Liver (tissue), 9 donors: Measurements from ENCODE around the gene TMEM269. TPM values are rescaled to one million over a fixed set of nuclear protein-coding genes. Genes with fewer than 3 reads are reported as not detected.

ENCODE experiments used
- DNase-seq: peaks from one replicate; pipeline ENCODE4 v3.0.0-alpha.2; 2017; ENCODE audit warnings: low spot score
- H3K27ac ChIP-seq, 2 donors: one replicate each; pipeline ENCODE4 v1.7.0; 2013; ENCODE audit warnings: inconsistent platforms in 2 of 2, low read length in 2 of 2, control low read depth in 1 of 2, low read depth in 1 of 2, mild to moderate bottlenecking in 1 of 2
- H3K27me3 ChIP-seq, 4 donors: one replicate each; pipeline versions ENCODE4 v1.6.1 to v1.7.0; 2013; ENCODE audit warnings: low read length in 3 of 4, inconsistent platforms in 1 of 4, mild to moderate bottlenecking in 1 of 4, moderate library complexity in 1 of 4; ENCODE audit not compliant: control insufficient read depth in 4 of 4, insufficient read depth in 4 of 4
- H3K36me3 ChIP-seq, 4 donors: one replicate each; pipeline versions ENCODE4 v1.6.1 to v1.7.0; 2013; ENCODE audit warnings: low read length in 3 of 4, mild to moderate bottlenecking in 3 of 4, low read depth in 1 of 4, moderate library complexity in 1 of 4; ENCODE audit not compliant: control insufficient read depth in 4 of 4, insufficient read depth in 3 of 4
- H3K4me1 ChIP-seq, 4 donors: one replicate each; pipeline versions ENCODE4 v1.6.1 to v1.7.0; 2013; ENCODE audit warnings: low read length in 3 of 4, mild to moderate bottlenecking in 3 of 4, moderate library complexity in 1 of 4; ENCODE audit not compliant: control insufficient read depth in 4 of 4, insufficient read depth in 4 of 4
- H3K4me3 ChIP-seq, 3 donors: one replicate each; pipeline versions ENCODE4 v1.6.1 to v1.7.0; 2013; ENCODE audit warnings: low read length in 3 of 3, control low read depth in 1 of 3, low read depth in 1 of 3, mild to moderate bottlenecking in 1 of 3
- H3K9ac ChIP-seq, 2 donors: one replicate each; pipeline ENCODE4 v1.7.0; 2013; ENCODE audit warnings: low read length in 2 of 2, mild to moderate bottlenecking in 2 of 2, moderate library complexity in 2 of 2, control low read depth in 1 of 2, low read depth in 1 of 2
- H3K9me3 ChIP-seq, 4 donors: one replicate each; pipeline versions ENCODE4 v1.6.1 to v1.7.0; 2013; ENCODE audit warnings: low read length in 3 of 4; ENCODE audit not compliant: control insufficient read depth in 4 of 4
- EGR1 ChIP-seq, 2 donors: IDR thresholded peaks; 2 replicates each; pipeline ENCODE4 v1.6.1; 2016 to 2018; ENCODE audit warnings: antibody characterized with exemption in 2 of 2, low read depth in 2 of 2
- FOXA1 ChIP-seq: IDR thresholded peaks from 2 replicates; pipeline ENCODE4 v1.6.1; 2016; ENCODE audit warnings: antibody characterized with exemption
- FOXA2 ChIP-seq: IDR thresholded peaks from 2 replicates; pipeline ENCODE4 v1.6.1; 2016; ENCODE audit warnings: antibody characterized with exemption
- GABPA ChIP-seq, 2 donors: IDR thresholded peaks in 1 of 2; conservative IDR thresholded peaks in 1 of 2; 2 replicates each; pipeline ENCODE4 v1.6.1; 2016; ENCODE audit warnings: antibody characterized with exemption in 2 of 2, mild to moderate bottlenecking in 1 of 2, moderate library complexity in 1 of 2
- HNF4A ChIP-seq, 2 donors: conservative IDR thresholded peaks; 2 replicates each; pipeline ENCODE4 v1.6.1; 2016; ENCODE audit warnings: antibody characterized with exemption in 2 of 2, mild to moderate bottlenecking in 2 of 2
- HNF4G ChIP-seq: IDR thresholded peaks from 2 replicates; pipeline ENCODE4 v1.6.1; 2016; ENCODE audit warnings: antibody characterized with exemption
- JUND ChIP-seq, 2 donors: IDR thresholded peaks; 2 replicates each; pipeline ENCODE4 v1.6.1; 2016; ENCODE audit warnings: antibody characterized with exemption in 2 of 2
- NR2F2 ChIP-seq: IDR thresholded peaks from 2 replicates; pipeline ENCODE4 v1.6.1; 2016; ENCODE audit warnings: antibody characterized with exemption
- RAD21 ChIP-seq, 2 donors: IDR thresholded peaks; 2 replicates each; pipeline ENCODE4 v1.6.1; 2016; ENCODE audit warnings: antibody characterized with exemption in 2 of 2, mild to moderate bottlenecking in 2 of 2
- RXRA ChIP-seq, 2 donors: IDR thresholded peaks; 2 replicates each; pipeline ENCODE4 v1.6.1; 2017 to 2018; ENCODE audit warnings: antibody characterized with exemption in 2 of 2, mild to moderate bottlenecking in 1 of 2
- SP1 ChIP-seq: IDR thresholded peaks from 2 replicates; pipeline ENCODE4 v1.6.1; 2018; ENCODE audit warnings: antibody characterized with exemption, mild to moderate bottlenecking
- TAF1 ChIP-seq: conservative IDR thresholded peaks from 2 replicates; pipeline ENCODE4 v1.6.1; 2016; ENCODE audit warnings: antibody characterized with exemption, mild to moderate bottlenecking
- YY1 ChIP-seq: IDR thresholded peaks from 2 replicates; pipeline ENCODE4 v1.6.1; 2016; ENCODE audit warnings: antibody characterized with exemption, mild to moderate bottlenecking
- WGBS: extraction: QIAGEN DNeasy Blood & Tissue Kit; methylation state at CpG from one replicate; pipeline ENCODE4 v1.1.7; 2013; 5-methylcytosine and 5-hydroxymethylcytosine counted together
- polyA plus RNA-seq, 2 donors: library from polyadenylated mRNA; stranded (reverse) in 1 of 2; unstranded in 1 of 2; fragments of 200-250 nt in 1 of 2; fragments of >200 nt in 1 of 2; fragmentation: Nextera tagmentation in 1 of 2; extraction: Ambion mirVana in 1 of 2; gene quantifications; one replicate each; pipeline versions ENCODE4 v1.2.1 to v1.2.3, GENCODE V29; 2013 to 2015
- total RNA-seq, 2 donors: library from RNA; depleted of rRNA; stranded (reverse); fragments of >200 nt; gene quantifications; one replicate each; pipeline ENCODE4 v1.2.3, GENCODE V29; 2014
- TF ChIP-seq, protein P1 (sequence below): IDR thresholded peaks from 2 replicates; pipeline ENCODE4 v1.6.1; 2016; ENCODE audit warnings: antibody characterized with exemption, mild to moderate bottlenecking
- TF ChIP-seq, protein P2 (sequence below): fragments of 150-350 bp; IDR thresholded peaks from 2 replicates; pipeline ENCODE4 v1.5.1; 2017; ENCODE audit warnings: improper control_type of control experiment, low read depth, low read length; ENCODE audit not compliant: missing input control
- TF ChIP-seq, protein P3 (sequence below): IDR thresholded peaks from 2 replicates; pipeline ENCODE4 v1.6.1; 2016; ENCODE audit warnings: antibody characterized with exemption
- TF ChIP-seq, protein P4 (sequence below): IDR thresholded peaks from 2 replicates; pipeline ENCODE4 v1.6.1; 2016; ENCODE audit warnings: antibody characterized with exemption
- TF ChIP-seq, protein P5 (sequence below): IDR thresholded peaks from 2 replicates; pipeline ENCODE4 v1.6.1; 2016; ENCODE audit warnings: antibody characterized with exemption
- donor health status: healthy.
- donor health status: healthy.
- donor health status: healthy.
- donor health status: healthy.
- donor health status: healthy.

Gene TMEM269
- total and polyA plus RNA-seq, 4 donors: 0.05 to 0.08 TPM; not detected in 2

DNA sequence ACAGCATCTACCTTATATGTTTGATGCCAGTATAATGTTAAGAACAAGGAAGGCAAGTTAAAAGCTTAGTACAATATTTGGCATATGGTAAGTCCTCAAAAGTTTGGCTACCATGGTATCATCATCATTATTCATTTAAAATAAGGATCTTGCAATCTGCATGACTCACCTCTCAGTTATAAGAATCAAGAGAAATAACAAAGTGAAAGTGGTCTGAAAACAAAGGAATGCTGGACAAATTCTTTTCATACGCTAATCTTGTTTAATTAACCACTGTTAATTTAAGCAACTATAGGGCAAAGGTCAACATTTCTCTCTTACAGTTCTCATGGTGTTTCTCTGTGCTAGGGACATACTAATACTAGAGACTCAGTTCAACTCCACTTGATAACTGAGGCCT is 31.7 kb upstream of the TMEM269 start:
- no peak for DNase-seq
- no peak overlapping the region for H3K9ac ChIP-seq
- no peaks in the 10 kb centered on the region for H3K4me1 ChIP-seq
- H3K27ac ChIP-seq: no peak overlapping the region
- TF ChIP-seq GABPA (IDR thresholded peaks at IDR 0.05 in 1 of 2, conservative IDR thresholded peaks at IDR 0.05 in 1 of 2) (no peak), RXRA (IDR thresholded peaks at IDR 0.05) (no peak), TAF1 (no peak), FOXA2 (no peak), YY1 (no peak), JUND (IDR thresholded peaks at IDR 0.05) (no peak), HNF4A (conservative IDR thresholded peaks at IDR 0.05) (no peak)
- TF ChIP-seq, protein P1, sequence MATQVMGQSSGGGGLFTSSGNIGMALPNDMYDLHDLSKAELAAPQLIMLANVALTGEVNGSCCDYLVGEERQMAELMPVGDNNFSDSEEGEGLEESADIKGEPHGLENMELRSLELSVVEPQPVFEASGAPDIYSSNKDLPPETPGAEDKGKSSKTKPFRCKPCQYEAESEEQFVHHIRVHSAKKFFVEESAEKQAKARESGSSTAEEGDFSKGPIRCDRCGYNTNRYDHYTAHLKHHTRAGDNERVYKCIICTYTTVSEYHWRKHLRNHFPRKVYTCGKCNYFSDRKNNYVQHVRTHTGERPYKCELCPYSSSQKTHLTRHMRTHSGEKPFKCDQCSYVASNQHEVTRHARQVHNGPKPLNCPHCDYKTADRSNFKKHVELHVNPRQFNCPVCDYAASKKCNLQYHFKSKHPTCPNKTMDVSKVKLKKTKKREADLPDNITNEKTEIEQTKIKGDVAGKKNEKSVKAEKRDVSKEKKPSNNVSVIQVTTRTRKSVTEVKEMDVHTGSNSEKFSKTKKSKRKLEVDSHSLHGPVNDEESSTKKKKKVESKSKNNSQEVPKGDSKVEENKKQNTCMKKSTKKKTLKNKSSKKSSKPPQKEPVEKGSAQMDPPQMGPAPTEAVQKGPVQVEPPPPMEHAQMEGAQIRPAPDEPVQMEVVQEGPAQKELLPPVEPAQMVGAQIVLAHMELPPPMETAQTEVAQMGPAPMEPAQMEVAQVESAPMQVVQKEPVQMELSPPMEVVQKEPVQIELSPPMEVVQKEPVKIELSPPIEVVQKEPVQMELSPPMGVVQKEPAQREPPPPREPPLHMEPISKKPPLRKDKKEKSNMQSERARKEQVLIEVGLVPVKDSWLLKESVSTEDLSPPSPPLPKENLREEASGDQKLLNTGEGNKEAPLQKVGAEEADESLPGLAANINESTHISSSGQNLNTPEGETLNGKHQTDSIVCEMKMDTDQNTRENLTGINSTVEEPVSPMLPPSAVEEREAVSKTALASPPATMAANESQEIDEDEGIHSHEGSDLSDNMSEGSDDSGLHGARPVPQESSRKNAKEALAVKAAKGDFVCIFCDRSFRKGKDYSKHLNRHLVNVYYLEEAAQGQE: no peak
- TF ChIP-seq, protein P2, sequence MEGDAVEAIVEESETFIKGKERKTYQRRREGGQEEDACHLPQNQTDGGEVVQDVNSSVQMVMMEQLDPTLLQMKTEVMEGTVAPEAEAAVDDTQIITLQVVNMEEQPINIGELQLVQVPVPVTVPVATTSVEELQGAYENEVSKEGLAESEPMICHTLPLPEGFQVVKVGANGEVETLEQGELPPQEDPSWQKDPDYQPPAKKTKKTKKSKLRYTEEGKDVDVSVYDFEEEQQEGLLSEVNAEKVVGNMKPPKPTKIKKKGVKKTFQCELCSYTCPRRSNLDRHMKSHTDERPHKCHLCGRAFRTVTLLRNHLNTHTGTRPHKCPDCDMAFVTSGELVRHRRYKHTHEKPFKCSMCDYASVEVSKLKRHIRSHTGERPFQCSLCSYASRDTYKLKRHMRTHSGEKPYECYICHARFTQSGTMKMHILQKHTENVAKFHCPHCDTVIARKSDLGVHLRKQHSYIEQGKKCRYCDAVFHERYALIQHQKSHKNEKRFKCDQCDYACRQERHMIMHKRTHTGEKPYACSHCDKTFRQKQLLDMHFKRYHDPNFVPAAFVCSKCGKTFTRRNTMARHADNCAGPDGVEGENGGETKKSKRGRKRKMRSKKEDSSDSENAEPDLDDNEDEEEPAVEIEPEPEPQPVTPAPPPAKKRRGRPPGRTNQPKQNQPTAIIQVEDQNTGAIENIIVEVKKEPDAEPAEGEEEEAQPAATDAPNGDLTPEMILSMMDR: no peak
- TF ChIP-seq, protein P3, sequence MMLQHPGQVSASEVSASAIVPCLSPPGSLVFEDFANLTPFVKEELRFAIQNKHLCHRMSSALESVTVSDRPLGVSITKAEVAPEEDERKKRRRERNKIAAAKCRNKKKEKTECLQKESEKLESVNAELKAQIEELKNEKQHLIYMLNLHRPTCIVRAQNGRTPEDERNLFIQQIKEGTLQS: no peak
- H3K9me3 ChIP-seq: no peaks in the 10 kb centered on the region
- WGBS: 71% methylated on average over 1 of the region's 1 CpG
- H3K4me3 ChIP-seq: no peak overlapping the region
- H3K36me3 ChIP-seq: peaks cover 18 to 76% (median 44%) of the 10 kb centered on the region in 4 donors
- H3K27me3 ChIP-seq: no peaks in the 10 kb centered on the region

DNA sequence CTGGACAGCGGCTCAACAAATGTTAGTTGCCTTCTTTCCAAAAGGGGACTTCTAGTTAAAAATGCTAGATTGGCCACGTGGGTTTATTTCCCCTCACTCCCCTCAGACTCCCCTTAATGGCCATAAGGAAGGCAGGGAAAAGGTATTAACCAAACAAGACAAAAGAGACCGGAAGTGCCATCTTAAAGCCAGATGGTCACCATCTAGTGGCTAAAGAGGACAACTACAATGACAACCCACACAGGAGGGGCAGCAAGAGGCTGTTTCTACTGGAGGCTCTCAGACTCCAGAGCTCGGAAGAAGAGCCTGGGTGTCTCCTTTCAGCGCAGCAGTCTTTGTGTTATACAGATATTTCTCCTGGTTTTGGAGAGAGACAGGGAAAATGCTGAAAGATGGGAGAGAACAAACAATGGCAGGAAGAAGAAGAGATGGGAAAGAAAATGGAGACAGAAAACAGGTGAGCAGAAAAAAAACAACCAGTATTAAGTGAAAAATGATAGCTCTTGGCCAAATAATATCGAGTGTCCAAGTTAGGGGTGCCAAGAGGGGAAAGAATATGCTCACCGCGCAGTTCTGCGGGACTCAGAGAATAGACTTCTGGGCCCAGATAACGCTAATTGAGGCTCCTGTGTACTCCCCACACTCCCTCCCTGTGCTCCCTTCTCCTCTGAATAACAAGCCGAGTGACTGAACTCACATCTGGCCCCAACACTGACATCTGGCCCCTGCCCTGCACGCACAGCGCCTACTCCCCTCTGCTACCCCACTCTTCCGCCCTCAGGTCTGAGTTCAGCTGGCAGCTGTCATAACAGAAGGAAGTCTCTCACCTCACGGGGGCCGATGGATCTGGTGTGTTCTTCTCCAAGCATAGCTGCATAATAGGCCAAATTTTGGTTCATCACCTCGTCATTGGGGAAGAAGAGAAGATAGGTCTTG is 27.6 kb upstream of the TMEM269 start:
- Histone ChIP-seq H3K9me3 (no peaks in the 10 kb centered on the region), H3K27me3 (no peaks in the 10 kb centered on the region), H3K9ac (no peak overlapping the region), H3K36me3 (peaks cover 16 to 66% (median 43%) of the 10 kb centered on the region in 4 donors), H3K4me1 (no peaks in the 10 kb centered on the region), H3K27ac (no peak overlapping the region), H3K4me3 (no peak overlapping the region)
- DNase-seq: no peak
- WGBS: 81% methylated on average over 17 of the region's 17 CpGs
- TF ChIP-seq TAF1 (no peak), FOXA1 (no peak), SP1 (no peak), YY1 (no peak), GABPA (IDR thresholded peaks at IDR 0.05 in 1 of 2, conservative IDR thresholded peaks at IDR 0.05 in 1 of 2) (peak; percentile 41 to 42), RXRA (IDR thresholded peaks at IDR 0.05) (no peak), FOXA2 (no peak), EGR1 (IDR thresholded peaks at IDR 0.05; ENCODE audit: low read depth in 2 of 2) (no peak), RAD21 (IDR thresholded peaks at IDR 0.05) (peak; percentile 74 to 83), HNF4G (no peak), NR2F2 (no peak), JUND (IDR thresholded peaks at IDR 0.05) (no peak)
- TF ChIP-seq, protein P2: peak; percentile 64
- TF ChIP-seq, protein P4, sequence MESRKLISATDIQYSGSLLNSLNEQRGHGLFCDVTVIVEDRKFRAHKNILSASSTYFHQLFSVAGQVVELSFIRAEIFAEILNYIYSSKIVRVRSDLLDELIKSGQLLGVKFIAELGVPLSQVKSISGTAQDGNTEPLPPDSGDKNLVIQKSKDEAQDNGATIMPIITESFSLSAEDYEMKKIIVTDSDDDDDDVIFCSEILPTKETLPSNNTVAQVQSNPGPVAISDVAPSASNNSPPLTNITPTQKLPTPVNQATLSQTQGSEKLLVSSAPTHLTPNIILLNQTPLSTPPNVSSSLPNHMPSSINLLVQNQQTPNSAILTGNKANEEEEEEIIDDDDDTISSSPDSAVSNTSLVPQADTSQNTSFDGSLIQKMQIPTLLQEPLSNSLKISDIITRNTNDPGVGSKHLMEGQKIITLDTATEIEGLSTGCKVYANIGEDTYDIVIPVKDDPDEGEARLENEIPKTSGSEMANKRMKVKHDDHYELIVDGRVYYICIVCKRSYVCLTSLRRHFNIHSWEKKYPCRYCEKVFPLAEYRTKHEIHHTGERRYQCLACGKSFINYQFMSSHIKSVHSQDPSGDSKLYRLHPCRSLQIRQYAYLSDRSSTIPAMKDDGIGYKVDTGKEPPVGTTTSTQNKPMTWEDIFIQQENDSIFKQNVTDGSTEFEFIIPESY: no peak
- TF ChIP-seq, protein P5, sequence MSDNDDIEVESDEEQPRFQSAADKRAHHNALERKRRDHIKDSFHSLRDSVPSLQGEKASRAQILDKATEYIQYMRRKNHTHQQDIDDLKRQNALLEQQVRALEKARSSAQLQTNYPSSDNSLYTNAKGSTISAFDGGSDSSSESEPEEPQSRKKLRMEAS: no peak
